Measurements from ENCODE around the gene SCAMP1. TPM values are rescaled to one million over a fixed set of nuclear protein-coding genes. Genes with fewer than 3 reads are reported as not detected.
A peak's percentile ranks its signal among the peaks of the same experiment; 100 is the strongest.
"Not testable (repeated sequence)": the region's sequence is repeated elsewhere in the genome, so short reads cannot be mapped to it uniquely, and the experiment has no call there.

The SCAMP1 gene
- total and polyA plus RNA-seq, 4 experiments from 2014 or later = 28.9 to 38.3 (median 31.7) TPM

DNA sequence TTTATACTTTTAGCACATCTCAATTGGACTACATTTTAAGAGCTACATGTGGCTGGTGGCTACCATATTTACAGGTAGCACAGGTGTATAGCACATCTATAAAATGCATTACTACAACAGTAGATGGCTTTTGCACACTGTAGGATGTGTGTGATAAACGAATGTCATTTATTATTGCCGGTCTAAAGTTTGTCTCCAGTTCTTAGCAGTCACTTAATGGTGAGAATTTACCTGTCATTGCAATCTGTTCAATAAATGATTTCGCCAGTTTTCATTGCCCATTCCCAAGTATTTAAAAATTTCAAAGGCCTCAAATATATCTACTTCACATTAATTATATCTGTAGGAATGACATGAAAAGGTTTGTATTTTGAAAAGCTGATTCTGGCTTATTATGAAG, 15.9 kb downstream of the SCAMP1 start:
- Mint-ChIP-seq H3K27ac (no peak overlapping the region), H3K4me1 (peaks cover 23 to 33% (median 27%) of the 10 kb centered on the region in 4 donors), H3K9me3 (no peaks in the 10 kb centered on the region), H3K36me3 (peaks cover 6 to 8% of the 10 kb centered on the region in 2 donors), H3K27me3 (no peaks in the 10 kb centered on the region), H3K4me3 (peak overlapping the region in 1 of 8 donors; percentile 11)
- no peak for DNase-seq
- Histone ChIP-seq H3K36me3 (ENCODE audit: insufficient read depth, low read length) (no peaks in the 10 kb centered on the region), H3K27ac (ENCODE audit: low read depth, low read length) (no peak overlapping the region), H3K9me3 (ENCODE audit: control insufficient read depth in 1 of 2, low read length in 2 of 2) (no peaks in the 10 kb centered on the region), H3K27me3 (ENCODE audit: insufficient read depth, low read length) (no peaks in the 10 kb centered on the region), H3K4me1 (ENCODE audit: insufficient read depth, low read length) (peaks cover 7% of the 10 kb centered on the region), H3K4me3 (ENCODE audit: low read length in 2 of 2) (no peak overlapping the region)
- intact Hi-C loops (cut with micrococcal nuclease) = no loop called here
- CTCF ChIA-PET (ENCODE audit: partially characterized antibody) = no interaction called here
- POLR2A ChIA-PET (ENCODE audit: partially characterized antibody) = no interaction called here

DNA sequence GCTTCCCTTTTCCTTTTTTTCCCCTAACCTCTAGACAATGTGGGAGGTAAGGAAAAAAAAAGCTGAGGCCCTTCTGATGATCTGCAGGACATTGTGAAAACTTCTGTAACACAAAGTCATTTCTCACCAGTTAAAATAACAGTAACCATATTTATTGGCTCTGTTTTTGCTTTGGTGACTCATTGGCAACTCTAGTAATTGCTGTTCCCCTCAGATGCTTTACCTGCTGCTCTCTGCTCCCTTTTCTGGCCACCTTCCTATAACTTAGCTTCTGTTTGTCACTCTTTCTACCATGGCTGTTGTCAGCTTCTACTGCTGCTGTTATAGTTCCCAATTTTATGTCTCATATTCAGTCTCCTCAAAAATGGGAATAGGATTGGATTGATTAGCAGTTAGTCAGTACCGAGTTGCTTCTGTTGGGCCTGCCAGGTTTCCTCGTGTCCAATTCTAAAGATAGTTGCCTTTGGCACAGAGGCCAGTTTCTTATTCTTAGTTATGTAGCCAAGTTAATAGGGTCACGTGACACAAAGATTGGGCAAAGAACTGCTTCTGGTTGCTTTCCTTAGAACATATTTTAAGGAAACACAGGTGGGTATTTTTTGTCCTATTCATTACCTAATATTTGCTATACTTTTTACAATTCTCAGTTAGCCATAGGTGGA, 16.8 kb downstream of the SCAMP1 start:
- no peaks in the 10 kb centered on the region for H3K9me3 ChIP-seq (ENCODE audit: control insufficient read depth in 1 of 2, low read length in 2 of 2)
- POLR2A ChIA-PET (ENCODE audit: partially characterized antibody) = no interaction called here
- no peak overlapping the region for H3K4me3 Mint-ChIP-seq

DNA sequence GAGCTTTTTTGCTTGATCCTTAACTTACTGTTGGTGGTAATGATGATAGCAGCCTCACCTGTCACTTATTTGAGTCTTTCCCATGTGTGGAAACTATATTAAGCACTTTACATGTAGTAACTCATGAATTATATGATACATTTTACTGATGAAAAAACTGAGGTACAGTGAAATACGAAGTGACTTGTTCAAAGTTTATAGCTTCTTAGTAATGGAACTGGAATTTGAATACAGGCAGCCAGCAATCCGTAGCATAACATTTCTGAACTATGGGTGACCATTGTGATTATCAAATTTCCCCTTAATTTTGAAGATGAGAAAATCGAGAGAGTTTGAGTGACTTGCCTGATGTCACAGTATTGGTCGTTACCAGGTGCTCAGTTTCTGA, 17.3 kb downstream of the SCAMP1 start:
- CTCF ChIA-PET (ENCODE audit: partially characterized antibody) = no interaction called here
- intact Hi-C loops (cut with micrococcal nuclease) = no loop called here

More for the DNA sequence above, 16.8 kb downstream of the SCAMP1 start:
- intact Hi-C loops (cut with micrococcal nuclease) = no loop called here
- no peaks in the 10 kb centered on the region for H3K27me3 Mint-ChIP-seq
- no peaks in the 10 kb centered on the region for H3K27me3 ChIP-seq (ENCODE audit: insufficient read depth, low read length)
- CTCF ChIA-PET (ENCODE audit: partially characterized antibody) = no interaction called here
- H3K4me3 ChIP-seq (ENCODE audit: low read length in 2 of 2) = no peak overlapping the region
- H3K36me3 Mint-ChIP-seq = peaks cover 9 to 13% of the 10 kb centered on the region in 2 donors
- H3K4me1 Mint-ChIP-seq = peaks cover 24 to 38% (median 29%) of the 10 kb centered on the region in 4 donors
- H3K9me3 Mint-ChIP-seq = no peaks in the 10 kb centered on the region
- H3K27ac Mint-ChIP-seq = peak overlapping the region in 1 of 7 donors; percentile 32
- H3K36me3 ChIP-seq (ENCODE audit: insufficient read depth, low read length) = no peaks in the 10 kb centered on the region
- DNase-seq = no peak
- peaks cover 4% of the 10 kb centered on the region for H3K4me1 ChIP-seq (ENCODE audit: insufficient read depth, low read length)
- H3K27ac ChIP-seq (ENCODE audit: low read depth, low read length) = no peak overlapping the region

DNA sequence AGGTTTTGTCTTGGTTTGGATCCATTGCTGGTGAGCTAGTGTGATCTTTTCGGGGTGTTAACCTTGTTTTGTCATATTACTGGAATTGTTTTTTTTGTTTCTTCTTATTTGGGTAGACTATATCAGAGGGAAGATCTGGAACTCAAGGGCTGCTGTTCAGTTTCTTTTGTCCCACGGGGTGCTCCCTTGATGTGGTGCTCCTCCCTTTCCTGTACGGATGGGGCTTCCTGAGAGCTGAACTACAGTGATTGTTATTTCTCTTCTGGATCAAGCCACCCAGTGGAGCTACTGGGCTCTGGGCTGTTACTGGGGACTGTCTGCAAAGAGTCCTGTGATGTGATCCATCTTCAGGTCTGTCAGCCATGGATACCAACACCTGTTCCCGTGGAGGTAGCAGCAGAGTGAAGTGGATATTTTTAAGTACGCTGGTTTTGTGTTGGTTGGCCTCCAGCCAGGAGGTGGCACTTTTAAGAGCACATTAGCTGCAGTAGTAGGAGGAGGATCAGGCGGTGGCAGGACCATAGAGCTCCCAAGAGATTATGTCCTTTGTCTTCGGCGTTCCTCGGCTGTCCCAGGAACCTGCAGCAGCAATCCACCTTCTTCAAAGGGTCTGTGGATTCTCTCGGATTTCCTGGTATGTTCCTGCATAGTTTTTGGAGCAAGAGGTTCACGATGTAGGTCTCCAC, 27.2 kb downstream of the SCAMP1 start:
- peak overlapping the region in 3 of 7 donors; percentile 30 to 57 (median 53) for H3K27ac Mint-ChIP-seq
- peaks cover 9 to 44% (median 35%) of the 10 kb centered on the region in 8 donors for H3K9me3 Mint-ChIP-seq
- intact Hi-C loops (cut with micrococcal nuclease) = no loop called here
- peaks cover 51 to 72% of the 10 kb centered on the region in 2 donors for H3K36me3 Mint-ChIP-seq
- peak overlapping the region in 3 of 8 donors; percentile 22 to 52 (median 29) for H3K4me3 Mint-ChIP-seq
- no peak overlapping the region for H3K27ac ChIP-seq (ENCODE audit: low read depth, low read length)
- H3K4me1 ChIP-seq (ENCODE audit: insufficient read depth, low read length) = peaks cover 8% of the 10 kb centered on the region
- no peaks in the 10 kb centered on the region for H3K27me3 ChIP-seq (ENCODE audit: insufficient read depth, low read length)
- peaks cover 20 to 51% (median 29%) of the 10 kb centered on the region in 4 donors for H3K4me1 Mint-ChIP-seq
- CTCF ChIA-PET (ENCODE audit: partially characterized antibody) = no interaction called here
- peaks cover 0 to 1% of the 10 kb centered on the region in 2 donors for H3K27me3 Mint-ChIP-seq
- no peaks in the 10 kb centered on the region for H3K9me3 ChIP-seq (ENCODE audit: control insufficient read depth in 1 of 2, low read length in 2 of 2)
- no peaks in the 10 kb centered on the region for H3K36me3 ChIP-seq (ENCODE audit: insufficient read depth, low read length)
- DNase-seq = no peak
- no peak overlapping the region for H3K4me3 ChIP-seq (ENCODE audit: low read length in 2 of 2)
- POLR2A ChIA-PET (ENCODE audit: partially characterized antibody) = interaction anchor here (1.2 kb wide), 1 partner anchor 27 kb away, joined by 4 read pairs; the partner anchor contains the start of gene SCAMP1

More for the DNA sequence above, 17.3 kb downstream of the SCAMP1 start:
- no peak for DNase-seq
- Histone ChIP-seq H3K9me3 (ENCODE audit: control insufficient read depth in 1 of 2, low read length in 2 of 2) (no peaks in the 10 kb centered on the region), H3K27ac (ENCODE audit: low read depth, low read length) (no peak overlapping the region), H3K4me3 (ENCODE audit: low read length in 2 of 2) (no peak overlapping the region), H3K36me3 (ENCODE audit: insufficient read depth, low read length) (no peaks in the 10 kb centered on the region), H3K27me3 (ENCODE audit: insufficient read depth, low read length) (no peaks in the 10 kb centered on the region), H3K4me1 (ENCODE audit: insufficient read depth, low read length) (no peaks in the 10 kb centered on the region)
- no peak overlapping the region for H3K4me3 Mint-ChIP-seq
- H3K4me1 Mint-ChIP-seq = peaks cover 22 to 38% (median 29%) of the 10 kb centered on the region in 4 donors
- H3K27ac Mint-ChIP-seq = no peak overlapping the region
- POLR2A ChIA-PET (ENCODE audit: partially characterized antibody) = no interaction called here
- H3K27me3 Mint-ChIP-seq = no peaks in the 10 kb centered on the region
- no peaks in the 10 kb centered on the region for H3K9me3 Mint-ChIP-seq
- H3K36me3 Mint-ChIP-seq = peaks cover 9 to 16% of the 10 kb centered on the region in 2 donors

DNA sequence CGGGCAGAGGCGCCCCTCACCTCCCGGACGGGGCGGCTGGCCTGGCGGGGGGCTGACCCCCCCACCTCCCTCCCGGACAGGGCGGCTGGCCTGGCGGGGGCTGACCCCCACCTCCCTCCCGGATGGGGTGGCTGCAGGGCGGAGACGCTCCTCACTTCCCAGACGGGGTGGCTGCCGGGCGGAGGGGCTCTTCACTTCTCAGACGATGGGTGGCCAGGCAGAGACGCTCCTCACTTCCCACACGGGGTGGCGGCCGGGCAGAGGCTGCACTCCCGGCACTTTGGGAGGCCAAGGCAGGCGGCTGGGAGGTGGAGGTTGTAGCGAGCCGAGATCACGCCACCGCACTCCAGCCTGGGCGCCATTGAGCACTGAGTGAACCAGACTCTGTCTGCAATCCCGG, 30.9 kb downstream of the SCAMP1 start:
- POLR2A ChIA-PET (ENCODE audit: partially characterized antibody); H3K4me1 ChIP-seq (ENCODE audit: insufficient read depth, low read length); DNase-seq; H3K27ac ChIP-seq (ENCODE audit: low read depth, low read length); H3K4me3 ChIP-seq (ENCODE audit: low read length in 2 of 2); intact Hi-C loops (cut with micrococcal nuclease); H3K27ac Mint-ChIP-seq; CTCF ChIA-PET (ENCODE audit: partially characterized antibody); H3K27me3 ChIP-seq (ENCODE audit: insufficient read depth, low read length); H3K4me3 Mint-ChIP-seq; H3K36me3 ChIP-seq (ENCODE audit: insufficient read depth, low read length); H3K27me3 Mint-ChIP-seq; H3K9me3 ChIP-seq (ENCODE audit: control insufficient read depth in 1 of 2, low read length in 2 of 2): not testable (repeated sequence)
- Mint-ChIP-seq H3K36me3 (peaks cover 52 to 63% of the 10 kb centered on the region in 2 donors), H3K4me1 (peaks cover 14 to 26% (median 20%) of the 10 kb centered on the region in 4 donors), H3K9me3 (peaks cover 2 to 17% (median 15%) of the 10 kb centered on the region in 8 donors)

DNA sequence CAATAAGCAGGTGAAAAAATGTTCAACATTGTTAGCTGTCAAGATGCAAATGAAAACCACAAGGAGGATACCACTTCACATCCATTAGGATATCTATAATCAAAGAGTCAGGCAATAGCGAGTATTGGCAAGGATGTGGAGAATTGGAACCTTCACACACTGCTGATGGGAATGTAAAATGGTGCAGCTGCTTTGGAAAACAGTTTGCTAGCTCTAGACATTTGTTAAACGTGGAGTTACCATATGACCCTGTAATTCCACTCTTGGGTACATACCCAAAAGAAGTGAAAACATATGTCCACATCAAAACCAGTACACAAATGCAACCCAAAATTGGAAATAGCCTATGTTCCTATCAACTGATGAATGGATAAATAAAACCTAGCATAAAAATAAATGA, 37.4 kb downstream of the SCAMP1 start:
- Histone ChIP-seq H3K27ac (ENCODE audit: low read depth, low read length) (no peak overlapping the region), H3K36me3 (ENCODE audit: insufficient read depth, low read length) (no peaks in the 10 kb centered on the region), H3K4me3 (ENCODE audit: low read length in 2 of 2) (no peak overlapping the region), H3K4me1 (ENCODE audit: insufficient read depth, low read length) (no peaks in the 10 kb centered on the region), H3K27me3 (ENCODE audit: insufficient read depth, low read length) (no peaks in the 10 kb centered on the region), H3K9me3 (ENCODE audit: control insufficient read depth in 1 of 2, low read length in 2 of 2) (no peaks in the 10 kb centered on the region)
- POLR2A ChIA-PET (ENCODE audit: partially characterized antibody) = no interaction called here
- Mint-ChIP-seq H3K4me3 (no peak overlapping the region), H3K27me3 (no peaks in the 10 kb centered on the region), H3K36me3 (peaks cover 33 to 56% of the 10 kb centered on the region in 2 donors), H3K27ac (no peak overlapping the region), H3K4me1 (peaks cover 24 to 48% (median 31%) of the 10 kb centered on the region in 4 donors), H3K9me3 (peaks cover 0 to 10% (median under 1%) of the 10 kb centered on the region in 8 donors)
- intact Hi-C loops (cut with micrococcal nuclease) = no loop called here
- DNase-seq = no peak
- CTCF ChIA-PET (ENCODE audit: partially characterized antibody) = no interaction called here

DNA sequence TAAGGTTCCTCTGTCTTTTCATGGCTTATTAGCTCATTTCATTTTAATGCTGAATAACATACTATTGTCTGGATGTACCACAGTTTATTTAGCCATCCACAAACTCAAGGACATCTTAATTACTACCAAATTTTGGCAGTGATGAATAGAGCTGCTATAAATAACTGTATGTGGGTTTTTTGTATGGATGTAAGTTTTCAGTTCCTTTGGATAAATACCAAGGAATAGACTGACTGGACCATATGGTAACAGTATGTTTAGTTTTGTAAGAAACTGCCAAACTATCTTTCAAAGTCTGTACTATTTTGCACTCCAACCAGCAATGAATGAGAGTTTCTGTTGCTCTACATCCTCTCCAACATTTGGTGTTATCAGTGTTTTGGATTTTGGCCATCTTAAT, 38.7 kb downstream of the SCAMP1 start:
- peaks cover 0 to 10% (median under 1%) of the 10 kb centered on the region in 8 donors for H3K9me3 Mint-ChIP-seq
- peaks cover 25 to 54% of the 10 kb centered on the region in 2 donors for H3K36me3 Mint-ChIP-seq
- peak overlapping the region in 1 of 8 donors; percentile 24 for H3K4me3 Mint-ChIP-seq
- ChIA-PET POLR2A (ENCODE audit: partially characterized antibody) (interaction anchor here (0.5 kb wide), 1 partner anchor 1251 kb away, joined by 3 read pairs; no protein-coding TSS in a partner anchor), CTCF (ENCODE audit: partially characterized antibody) (interaction anchor here (0.8 kb wide), 1 partner anchor 13 kb away, joined by 3 read pairs; no protein-coding TSS in a partner anchor)
- H3K27ac Mint-ChIP-seq = no peak overlapping the region
- H3K27ac ChIP-seq (ENCODE audit: low read depth, low read length) = no peak overlapping the region
- H3K27me3 ChIP-seq (ENCODE audit: insufficient read depth, low read length) = no peaks in the 10 kb centered on the region
- no peaks in the 10 kb centered on the region for H3K4me1 ChIP-seq (ENCODE audit: insufficient read depth, low read length)
- no peaks in the 10 kb centered on the region for H3K27me3 Mint-ChIP-seq
- no peak overlapping the region for H3K4me3 ChIP-seq (ENCODE audit: low read length in 2 of 2)
- DNase-seq = no peak
- no peaks in the 10 kb centered on the region for H3K36me3 ChIP-seq (ENCODE audit: insufficient read depth, low read length)
- intact Hi-C loops (cut with micrococcal nuclease) = no loop called here
- H3K9me3 ChIP-seq (ENCODE audit: control insufficient read depth in 1 of 2, low read length in 2 of 2) = no peaks in the 10 kb centered on the region
- H3K4me1 Mint-ChIP-seq = peaks cover 22 to 42% (median 32%) of the 10 kb centered on the region in 4 donors

Measured in CD4-positive, alpha-beta memory T cell (primary cell).